ENCODE data around the gene DPP6. TPM values are rescaled to one million over a fixed set of nuclear protein-coding genes. Genes with fewer than 3 reads are reported as not detected.
A peak's percentile ranks its signal among the peaks of the same experiment; 100 is the strongest.

DPP6 gene
- total and polyA plus RNA-seq, 9 donors, result 3.3 to 11.5 (median 4.7) TPM

- Histone ChIP-seq H3K9me3 (replicated peaks; ENCODE audit: control insufficient read depth, low read depth, low read length) (no peaks in the 10 kb centered on the region), H3K27me3 (ENCODE audit: control insufficient read depth, insufficient read depth, low read length) (no peaks in the 10 kb centered on the region), H3K27ac (ENCODE audit: low read length) (no peak overlapping the region), H3K36me3 (ENCODE audit: control insufficient read depth, insufficient read depth, low read length) (no peaks in the 10 kb centered on the region), H3K4me3 (ENCODE audit: low read length) (no peak overlapping the region), H3K4me1 (ENCODE audit: control insufficient read depth, insufficient read depth, low read length) (peaks cover 9% of the 10 kb centered on the region)
- DNase-seq, result no peak
- WGBS (ENCODE audit: insufficient coverage), result no CpG with 5 or more reads among the region's 2 CpGs
Measured at GRCh38 chr7:154437234-154437633, 385.0 kb downstream of the DPP6 start.

GRCh38 chr7:154438571-154439367 is 386.6 kb downstream of the DPP6 start:
- H3K36me3 ChIP-seq (ENCODE audit: control insufficient read depth, insufficient read depth, low read length), result no peaks in the 10 kb centered on the region
- WGBS (ENCODE audit: insufficient coverage), result 80% methylated on average over 2 of the region's 7 CpGs
- peaks cover 15% of the 10 kb centered on the region for H3K4me1 ChIP-seq (ENCODE audit: control insufficient read depth, insufficient read depth, low read length)
- no peak overlapping the region for H3K4me3 ChIP-seq (ENCODE audit: low read length)
- no peak for DNase-seq
- no peak overlapping the region for H3K27ac ChIP-seq (ENCODE audit: low read length)
- no peaks in the 10 kb centered on the region for H3K9me3 ChIP-seq (replicated peaks; ENCODE audit: control insufficient read depth, low read depth, low read length)
- no peaks in the 10 kb centered on the region for H3K27me3 ChIP-seq (ENCODE audit: control insufficient read depth, insufficient read depth, low read length)

- WGBS (ENCODE audit: insufficient coverage), result 84% methylated on average over 4 of the region's 9 CpGs
- no peak overlapping the region for H3K27ac ChIP-seq (ENCODE audit: low read length)
Measured at GRCh38 chr7:154440058-154440457, 387.9 kb downstream of the DPP6 start.

GRCh38 chr7:154440651-154441050 is 388.5 kb downstream of the DPP6 start:
- no peak overlapping the region for H3K4me3 ChIP-seq (ENCODE audit: low read length)
- H3K27me3 ChIP-seq (ENCODE audit: control insufficient read depth, insufficient read depth, low read length), result no peaks in the 10 kb centered on the region
- no peaks in the 10 kb centered on the region for H3K36me3 ChIP-seq (ENCODE audit: control insufficient read depth, insufficient read depth, low read length)
- H3K9me3 ChIP-seq (replicated peaks; ENCODE audit: control insufficient read depth, low read depth, low read length), result no peaks in the 10 kb centered on the region
- no peak for DNase-seq
- peaks cover 15% of the 10 kb centered on the region for H3K4me1 ChIP-seq (ENCODE audit: control insufficient read depth, insufficient read depth, low read length)
- H3K27ac ChIP-seq (ENCODE audit: low read length), result no peak overlapping the region
- WGBS (ENCODE audit: insufficient coverage), result 83% methylated on average over 1 of the region's 5 CpGs

More at GRCh38 chr7:154440058-154440457, 387.9 kb downstream of the DPP6 start:
- Histone ChIP-seq H3K4me3 (ENCODE audit: low read length) (no peak overlapping the region), H3K9me3 (replicated peaks; ENCODE audit: control insufficient read depth, low read depth, low read length) (no peaks in the 10 kb centered on the region), H3K4me1 (ENCODE audit: control insufficient read depth, insufficient read depth, low read length) (peaks cover 15% of the 10 kb centered on the region), H3K36me3 (ENCODE audit: control insufficient read depth, insufficient read depth, low read length) (no peaks in the 10 kb centered on the region), H3K27me3 (ENCODE audit: control insufficient read depth, insufficient read depth, low read length) (no peaks in the 10 kb centered on the region)
- DNase-seq, result no peak

GRCh38 chr7:154441811-154442210 is 389.6 kb downstream of the DPP6 start:
- H3K27ac ChIP-seq (ENCODE audit: low read length), result peak overlapping the region; percentile 25
- no peak for DNase-seq
- H3K9me3 ChIP-seq (replicated peaks; ENCODE audit: control insufficient read depth, low read depth, low read length), result peaks cover 6% of the 10 kb centered on the region
- no peaks in the 10 kb centered on the region for H3K36me3 ChIP-seq (ENCODE audit: control insufficient read depth, insufficient read depth, low read length)
- 32% methylated on average over 5 of the region's 6 CpGs for WGBS (ENCODE audit: insufficient coverage)
- H3K27me3 ChIP-seq (ENCODE audit: control insufficient read depth, insufficient read depth, low read length), result no peaks in the 10 kb centered on the region
- peaks cover 15% of the 10 kb centered on the region for H3K4me1 ChIP-seq (ENCODE audit: control insufficient read depth, insufficient read depth, low read length)
- no peak overlapping the region for H3K4me3 ChIP-seq (ENCODE audit: low read length)

- peak; percentile 29 for DNase-seq
- H3K27ac ChIP-seq (ENCODE audit: low read length), result peak overlapping the region; percentile 64
Measured at GRCh38 chr7:154442939-154443338, 390.7 kb downstream of the DPP6 start.

GRCh38 chr7:154450451-154450850 is 398.3 kb downstream of the DPP6 start:
- peaks cover 7% of the 10 kb centered on the region for H3K9me3 ChIP-seq (replicated peaks; ENCODE audit: control insufficient read depth, low read depth, low read length)
- H3K27ac ChIP-seq (ENCODE audit: low read length), result peak overlapping the region; percentile 81
- no peaks in the 10 kb centered on the region for H3K27me3 ChIP-seq (ENCODE audit: control insufficient read depth, insufficient read depth, low read length)
- peaks cover 13% of the 10 kb centered on the region for H3K4me1 ChIP-seq (ENCODE audit: control insufficient read depth, insufficient read depth, low read length)
- H3K36me3 ChIP-seq (ENCODE audit: control insufficient read depth, insufficient read depth, low read length), result no peaks in the 10 kb centered on the region
- WGBS (ENCODE audit: insufficient coverage), result 27% methylated on average over 5 of the region's 6 CpGs
- no peak overlapping the region for H3K4me3 ChIP-seq (ENCODE audit: low read length)
- DNase-seq, result peak; percentile 35

More at GRCh38 chr7:154442939-154443338, 390.7 kb downstream of the DPP6 start:
- H3K27me3 ChIP-seq (ENCODE audit: control insufficient read depth, insufficient read depth, low read length), result no peaks in the 10 kb centered on the region
- no peaks in the 10 kb centered on the region for H3K36me3 ChIP-seq (ENCODE audit: control insufficient read depth, insufficient read depth, low read length)
- H3K4me3 ChIP-seq (ENCODE audit: low read length), result no peak overlapping the region
- 53% methylated on average over 2 of the region's 2 CpGs for WGBS (ENCODE audit: insufficient coverage)
- H3K9me3 ChIP-seq (replicated peaks; ENCODE audit: control insufficient read depth, low read depth, low read length), result peaks cover 7% of the 10 kb centered on the region
- H3K4me1 ChIP-seq (ENCODE audit: control insufficient read depth, insufficient read depth, low read length), result peaks cover 15% of the 10 kb centered on the region

GRCh38 chr7:154451480-154452457 is 399.6 kb downstream of the DPP6 start:
- Histone ChIP-seq H3K9me3 (replicated peaks; ENCODE audit: control insufficient read depth, low read depth, low read length) (peaks cover 4% of the 10 kb centered on the region), H3K4me1 (ENCODE audit: control insufficient read depth, insufficient read depth, low read length) (peaks cover 13% of the 10 kb centered on the region), H3K27ac (ENCODE audit: low read length) (peak overlapping the region; percentile 81), H3K27me3 (ENCODE audit: control insufficient read depth, insufficient read depth, low read length) (no peaks in the 10 kb centered on the region), H3K4me3 (ENCODE audit: low read length) (no peak overlapping the region), H3K36me3 (ENCODE audit: control insufficient read depth, insufficient read depth, low read length) (no peaks in the 10 kb centered on the region)
- peak; percentile 81 for DNase-seq
- 63% methylated on average over 8 of the region's 15 CpGs for whole genome bisulfite sequencing (ENCODE audit: insufficient coverage)

- H3K27me3 ChIP-seq (ENCODE audit: control insufficient read depth, insufficient read depth, low read length), result no peaks in the 10 kb centered on the region
- no peak overlapping the region for H3K27ac ChIP-seq (ENCODE audit: low read length)
- no peak for DNase-seq
- H3K4me1 ChIP-seq (ENCODE audit: control insufficient read depth, insufficient read depth, low read length), result no peaks in the 10 kb centered on the region
- peaks cover 13% of the 10 kb centered on the region for H3K9me3 ChIP-seq (replicated peaks; ENCODE audit: control insufficient read depth, low read depth, low read length)
- H3K4me3 ChIP-seq (ENCODE audit: low read length), result no peak overlapping the region
- no peaks in the 10 kb centered on the region for H3K36me3 ChIP-seq (ENCODE audit: control insufficient read depth, insufficient read depth, low read length)
- WGBS (ENCODE audit: insufficient coverage), result 87% methylated on average over 5 of the region's 5 CpGs
Measured at GRCh38 chr7:154463794-154464193, 411.6 kb downstream of the DPP6 start.

GRCh38 chr7:154469652-154470051 is 417.5 kb downstream of the DPP6 start:
- H3K4me1 ChIP-seq (ENCODE audit: control insufficient read depth, insufficient read depth, low read length), result no peaks in the 10 kb centered on the region
- no peak overlapping the region for H3K27ac ChIP-seq (ENCODE audit: low read length)
- no peaks in the 10 kb centered on the region for H3K36me3 ChIP-seq (ENCODE audit: control insufficient read depth, insufficient read depth, low read length)
- H3K4me3 ChIP-seq (ENCODE audit: low read length), result no peak overlapping the region
- peak; percentile 31 for DNase-seq
- WGBS (ENCODE audit: insufficient coverage), result 10% methylated on average over 2 of the region's 5 CpGs
- no peaks in the 10 kb centered on the region for H3K27me3 ChIP-seq (ENCODE audit: control insufficient read depth, insufficient read depth, low read length)
- H3K9me3 ChIP-seq (replicated peaks; ENCODE audit: control insufficient read depth, low read depth, low read length), result peaks cover 2% of the 10 kb centered on the region
